Hematopoietic multipotent progenitor cell (in vitro differentiated cells): Measurements from ENCODE around the gene LCE2D. TPM values are rescaled to one million over a fixed set of nuclear protein-coding genes. Genes with fewer than 3 reads are reported as not detected.
A peak's percentile ranks its signal among the peaks of the same experiment; 100 is the strongest.
"Not testable (repeated sequence)": the region's sequence is repeated elsewhere in the genome, so short reads cannot be mapped to it uniquely, and the experiment has no call there.

Source experiments
- DNase-seq, 3 donors: peaks; one replicate each; pipeline ENCODE4 v3.0.0-alpha.2; 2011 to 2015; ENCODE audit warnings: low read depth in 2 of 3, low spot score in 2 of 3
- total RNA-seq: library from RNA; depleted of rRNA; stranded (reverse); fragments of >200 nt; gene quantifications from one replicate; pipeline ENCODE4 v1.2.3, GENCODE V29; 2012

LCE2D gene, protein sequence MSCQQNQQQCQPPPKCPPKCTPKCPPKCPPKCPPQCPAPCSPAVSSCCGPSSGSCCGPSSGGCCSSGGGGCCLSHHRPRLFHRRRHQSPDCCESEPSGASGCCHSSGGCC
- not detected for total RNA-seq

DNA sequence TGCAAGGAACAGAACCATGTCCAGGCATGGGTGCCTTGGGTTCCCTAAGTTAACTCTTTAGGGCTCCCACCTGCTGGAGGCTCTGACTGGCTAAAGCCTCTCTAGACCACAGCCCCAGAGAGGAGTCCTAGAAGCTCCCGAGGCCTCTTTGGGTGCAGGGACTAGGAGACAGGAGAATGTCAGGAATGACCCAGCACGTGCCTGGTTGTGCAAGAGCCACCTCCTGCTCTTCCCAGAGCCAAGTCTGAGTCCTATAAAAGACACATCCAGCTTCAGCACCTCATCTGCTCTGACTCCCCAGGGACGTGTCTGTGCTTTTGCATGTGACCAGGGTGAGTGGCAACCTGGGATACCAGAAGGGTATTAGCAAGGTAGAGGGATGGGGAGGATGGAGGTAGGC, at the start of gene LCE2D:
TSS of gene LCE2D (plus strand) at position 283 of the 400 bp plus-strand sequence. CDS start 726 bp downstream, outside the sequence.
- DNase-seq = no peak

DNA sequence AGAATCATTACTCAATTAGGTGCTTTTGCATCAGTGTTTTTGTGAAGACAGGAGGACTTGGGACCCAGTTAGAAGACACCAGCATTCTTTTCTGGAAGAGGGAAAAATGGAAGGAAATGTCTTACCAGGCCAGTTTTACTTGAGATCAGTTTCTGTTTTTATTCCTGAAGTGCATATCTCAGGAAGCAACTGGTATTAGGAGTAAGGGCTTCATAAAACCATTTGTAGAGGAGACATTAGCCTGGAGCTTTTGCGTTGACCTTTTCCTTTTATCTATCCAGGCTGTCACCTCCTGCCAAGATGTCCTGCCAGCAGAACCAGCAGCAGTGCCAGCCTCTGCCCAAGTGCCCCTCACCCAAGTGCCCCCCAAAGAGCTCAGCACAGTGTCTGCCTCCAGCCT, 49.7 kb upstream of the LCE2D start, which contains the start of gene LCE3B:
TSS of gene LCE3B (plus strand) at position 301 of the 400 bp plus-strand sequence. CDS start at position 301, 0 bp downstream.
- no peak for DNase-seq

DNA sequence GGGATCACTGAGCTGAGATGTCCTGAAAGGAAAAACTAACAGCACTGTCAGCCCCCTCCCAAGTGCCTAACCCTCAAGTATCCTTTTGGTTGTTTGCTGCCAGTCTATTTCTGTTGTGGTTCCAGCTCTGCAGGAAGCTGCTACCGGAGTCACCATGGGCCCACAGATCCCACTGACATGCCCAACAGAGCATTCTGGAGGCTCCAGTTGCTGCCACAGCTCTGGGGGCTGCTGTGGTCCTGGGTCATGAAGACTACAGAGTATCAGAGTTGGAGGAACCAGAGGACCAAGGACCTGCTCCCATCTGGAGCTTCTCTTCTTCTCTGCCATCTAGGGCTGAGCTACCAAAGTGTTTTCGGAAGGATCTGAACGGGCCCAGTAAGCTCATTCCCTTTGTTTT, 41.2 kb upstream of the LCE2D start:
- no peak for DNase-seq

DNA sequence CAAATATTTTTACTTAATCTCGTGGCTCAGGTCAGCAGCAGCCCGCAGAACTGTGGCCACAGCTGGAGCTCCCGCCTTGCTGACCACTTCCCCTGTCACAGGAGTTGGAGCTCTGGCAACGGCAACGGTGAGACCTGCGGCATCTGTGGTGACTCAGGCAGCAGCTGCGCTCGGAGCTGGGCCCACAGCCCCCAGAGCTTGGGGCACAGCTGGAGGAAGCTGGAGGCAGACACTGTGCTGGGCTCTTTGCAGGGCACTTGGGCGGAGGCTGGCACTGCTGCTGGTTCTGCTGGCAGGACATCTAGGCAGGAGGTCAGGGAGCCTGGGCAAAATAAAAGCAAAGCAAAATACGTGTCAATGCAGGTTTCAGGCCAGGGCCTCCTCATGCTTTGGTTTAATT, 40.4 kb upstream of the LCE2D start, which contains the start of gene LCE3A:
TSS of gene LCE3A (minus strand) at position 301 of the 400 bp plus-strand sequence. CDS start at position 301, 0 bp downstream.
- DNase-seq = peak in 2 of 3 donors; percentile 33 to 56

DNA sequence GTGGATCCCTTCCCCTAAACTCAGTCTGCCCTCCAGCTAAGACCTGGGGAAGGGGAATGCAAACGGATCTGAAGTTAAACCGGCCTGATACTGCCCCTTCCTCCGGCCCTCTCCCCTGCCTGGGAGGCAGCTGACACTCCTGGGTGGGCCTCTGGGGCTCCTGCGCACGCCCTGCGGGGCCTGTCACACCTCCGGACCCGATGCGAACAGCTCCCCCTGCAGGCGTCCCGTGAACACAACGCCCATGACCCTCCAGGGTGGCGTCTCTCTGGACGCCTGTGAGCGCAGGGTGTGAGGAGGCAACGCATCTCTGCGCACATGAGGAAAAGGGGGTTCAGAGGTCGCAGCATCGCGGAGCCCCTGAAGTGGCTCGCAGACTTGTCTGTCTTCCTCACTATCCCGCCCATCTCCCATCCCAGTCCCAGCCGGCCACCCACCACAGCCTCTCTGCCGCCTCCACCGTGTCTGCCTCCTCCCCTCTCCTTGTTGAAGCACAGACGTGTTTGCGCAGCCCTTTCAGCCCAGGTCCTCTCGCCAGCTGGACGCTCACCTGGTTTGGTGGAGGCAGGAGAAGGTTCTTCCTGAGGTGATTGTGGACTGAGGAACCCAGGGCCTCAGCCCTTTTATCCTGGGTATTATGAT, 39.9 kb upstream of the LCE2D start:
- peak in 2 of 3 donors; percentile 11 to 27 for DNase-seq

DNA sequence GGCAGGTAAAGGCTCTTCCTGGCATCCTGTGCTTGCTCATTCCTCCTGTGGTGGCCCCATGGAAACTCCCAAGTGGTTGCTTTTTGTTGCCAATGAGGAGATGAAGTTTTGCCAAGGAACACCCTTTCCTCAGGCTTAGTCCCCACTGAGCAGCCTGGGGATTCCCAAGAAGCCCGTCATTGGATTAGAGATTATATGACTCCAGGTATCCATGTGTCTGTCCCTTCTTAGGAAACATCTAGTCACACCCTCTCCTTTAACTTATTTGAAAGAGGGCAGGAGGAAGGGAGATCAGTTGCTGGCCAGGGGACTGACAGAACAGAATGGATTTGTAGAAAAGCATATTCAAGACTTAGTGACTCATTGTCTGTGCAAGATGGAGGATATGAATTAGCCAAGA, 36.4 kb upstream of the LCE2D start:
- DNase-seq = no peak

DNA sequence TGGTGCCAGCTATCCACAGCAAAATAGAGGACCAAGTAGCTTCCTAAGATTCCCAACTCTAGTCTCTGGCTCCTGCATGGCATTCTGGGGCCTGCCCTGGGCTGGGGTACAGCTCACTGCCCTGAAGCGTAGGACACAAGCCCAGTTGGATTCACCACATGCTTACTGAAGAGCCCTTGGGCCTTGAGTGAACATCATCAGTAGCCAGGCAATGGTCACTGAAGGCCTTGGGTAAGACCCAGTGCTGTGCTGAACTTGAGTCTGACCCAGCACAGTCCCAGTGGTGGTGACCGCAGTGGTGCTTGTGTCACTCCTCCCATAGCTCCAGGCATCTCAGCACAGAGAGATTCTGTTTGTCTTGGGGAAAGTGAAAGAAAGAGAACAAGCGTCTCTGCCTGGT, 32.6 kb upstream of the LCE2D start:
- no peak for DNase-seq

DNA sequence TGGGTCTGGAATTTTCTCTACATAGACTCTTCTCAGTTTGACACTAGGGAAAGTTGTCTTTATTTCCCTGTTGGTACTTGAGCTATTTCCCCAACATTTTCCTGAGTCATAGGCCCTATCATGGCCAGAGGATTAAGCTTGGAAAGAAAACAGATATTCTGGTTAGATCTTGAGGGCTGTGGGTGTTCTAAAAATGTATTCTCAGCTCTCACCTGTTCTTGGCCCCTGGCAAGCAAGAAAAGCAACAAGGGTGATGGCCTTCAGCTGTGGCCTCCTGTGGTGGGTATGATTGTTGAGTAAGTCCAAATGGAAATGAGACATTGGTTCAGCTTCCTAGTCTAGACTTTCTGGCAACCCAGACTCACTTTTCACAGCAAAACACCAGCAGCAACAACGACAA, 22.8 kb upstream of the LCE2D start:
- DNase-seq = no peak

DNA sequence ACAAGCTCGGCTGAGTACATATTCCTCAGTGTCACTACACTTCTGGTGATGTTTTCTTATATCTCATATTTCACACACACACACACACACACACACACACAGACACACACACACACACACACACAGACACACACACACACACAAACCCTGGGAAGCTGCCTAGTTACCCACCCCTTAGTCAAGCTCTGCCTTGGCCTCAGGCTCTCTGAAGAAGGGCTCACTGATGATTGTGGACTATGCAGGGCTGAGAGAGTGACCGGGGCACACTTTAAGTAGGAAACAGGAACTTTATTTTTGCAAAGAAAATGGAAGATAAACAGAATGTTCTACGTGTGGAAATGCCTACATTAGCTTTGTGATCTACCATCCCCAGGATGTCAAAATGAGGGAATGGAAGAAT, 19.2 kb upstream of the LCE2D start:
- DNase-seq = no peak

DNA sequence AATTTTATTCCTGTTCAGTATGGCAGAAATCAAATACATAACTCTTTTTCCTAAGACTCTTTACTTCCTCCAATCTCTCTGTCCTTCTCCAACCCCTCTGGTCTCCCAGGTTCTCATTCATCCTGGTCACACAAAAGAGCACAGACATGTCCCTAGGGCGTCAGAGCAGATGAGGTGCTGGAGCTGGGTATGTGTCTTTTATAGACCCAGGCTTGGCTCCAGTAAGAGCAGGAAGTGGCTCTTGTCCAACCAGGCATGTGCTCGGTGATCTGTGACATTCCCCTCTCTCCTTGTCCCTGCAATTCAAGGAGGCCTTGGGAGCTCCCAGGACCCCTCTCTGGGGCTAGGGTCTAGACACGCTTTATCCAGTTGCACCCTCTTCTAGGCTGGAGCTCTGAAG, 18.0 kb upstream of the LCE2D start:
- DNase-seq = no peak

DNA sequence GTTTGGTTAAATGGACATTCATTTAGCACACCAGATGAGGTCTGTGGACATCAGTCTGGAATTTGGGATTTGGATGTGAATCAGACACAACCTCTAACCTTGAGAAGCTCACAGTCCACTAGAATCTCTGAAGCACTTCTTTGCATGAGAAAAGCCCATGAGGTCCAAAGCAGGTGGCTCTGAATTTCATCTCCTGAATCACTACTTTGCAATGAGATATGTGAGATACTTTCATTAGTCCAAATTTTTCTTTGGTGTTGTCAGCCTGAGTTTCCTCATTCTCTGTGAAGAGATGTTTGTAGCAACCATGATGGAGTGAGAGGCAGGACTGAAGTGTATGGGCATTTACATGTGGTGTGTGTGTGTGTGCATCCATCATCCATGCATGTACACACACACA, 16.5 kb upstream of the LCE2D start:
- no peak for DNase-seq

DNA sequence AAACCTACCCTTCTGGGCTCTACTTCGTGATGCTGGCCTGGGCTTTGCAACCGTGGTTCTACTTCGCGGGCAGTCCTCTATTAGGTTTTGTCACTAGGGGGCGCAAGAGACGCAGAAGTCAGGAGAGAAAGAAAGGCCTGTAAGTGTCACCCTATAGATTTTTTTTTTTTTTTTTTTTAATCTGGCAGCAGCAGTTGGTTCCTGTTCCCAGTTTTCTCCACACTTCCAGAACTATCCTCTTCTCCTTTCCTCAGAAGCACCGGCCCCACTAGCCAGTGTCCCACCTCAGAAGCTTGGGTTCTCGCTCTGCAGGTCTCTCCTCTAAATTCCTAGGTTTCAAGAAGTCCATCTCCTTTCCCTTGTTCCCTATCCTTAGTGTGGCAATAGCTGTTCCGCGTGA, 9.1 kb upstream of the LCE2D start:
- DNase-seq = peak; percentile 4 to 71 (median 46)

DNA sequence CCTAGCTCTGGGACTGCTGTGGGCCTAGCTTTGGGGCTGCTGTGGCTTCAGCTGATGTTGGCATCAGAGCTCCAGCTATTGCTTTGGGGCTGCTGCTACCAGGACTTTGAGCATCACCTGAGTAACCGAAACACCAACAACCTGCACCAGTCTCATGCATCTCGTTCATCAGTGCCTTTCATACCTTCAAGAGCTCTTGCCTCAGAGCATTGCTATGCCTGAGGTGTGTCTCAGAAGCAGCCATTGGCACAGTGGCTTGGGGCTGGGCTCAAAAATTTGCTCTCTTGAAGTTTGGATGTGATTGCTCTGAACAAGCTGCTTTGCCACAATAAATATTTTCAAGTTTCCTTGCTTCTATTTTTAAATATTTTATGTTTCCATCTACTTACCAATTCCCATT, 6.7 kb upstream of the LCE2D start:
- DNase-seq = no peak

DNA sequence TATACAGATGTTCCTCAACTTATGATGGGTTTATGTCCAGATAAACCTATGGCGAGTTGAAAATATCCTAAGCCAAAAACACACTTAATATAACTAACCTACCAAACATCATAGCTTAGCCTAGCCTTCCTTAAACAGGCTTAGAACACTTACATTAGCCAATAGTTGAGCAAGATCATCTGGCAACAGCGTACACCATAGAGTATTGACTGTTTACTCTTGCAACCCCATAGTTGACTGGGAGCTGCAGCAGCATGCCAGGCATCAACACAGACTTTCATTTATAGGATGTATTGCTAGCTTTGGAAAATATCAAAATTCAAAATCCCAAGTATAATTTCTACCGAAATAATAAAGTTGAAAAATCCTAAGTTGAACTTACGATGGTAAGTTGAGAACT, 5.5 kb upstream of the LCE2D start:
- no peak for DNase-seq

DNA sequence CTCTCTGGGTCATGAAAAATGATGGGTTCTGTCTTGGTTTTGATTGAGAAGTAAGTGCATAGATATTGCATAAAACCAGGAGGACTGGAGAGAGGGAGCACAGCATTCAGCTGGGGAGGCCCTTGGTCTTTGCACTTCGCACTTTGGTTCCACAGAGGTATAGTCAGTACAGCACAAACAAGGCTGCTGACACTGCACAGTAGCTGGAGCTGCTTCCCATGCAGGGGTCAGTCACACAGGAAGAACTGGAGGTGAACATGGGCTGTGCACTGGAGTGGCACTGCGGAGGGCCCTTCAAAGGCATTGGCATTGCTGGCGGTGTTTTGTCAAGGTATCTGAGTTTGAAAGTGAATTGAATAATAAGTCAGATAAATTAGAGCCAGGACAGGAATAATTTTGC, 4.5 kb upstream of the LCE2D start:
- no peak for DNase-seq

DNA sequence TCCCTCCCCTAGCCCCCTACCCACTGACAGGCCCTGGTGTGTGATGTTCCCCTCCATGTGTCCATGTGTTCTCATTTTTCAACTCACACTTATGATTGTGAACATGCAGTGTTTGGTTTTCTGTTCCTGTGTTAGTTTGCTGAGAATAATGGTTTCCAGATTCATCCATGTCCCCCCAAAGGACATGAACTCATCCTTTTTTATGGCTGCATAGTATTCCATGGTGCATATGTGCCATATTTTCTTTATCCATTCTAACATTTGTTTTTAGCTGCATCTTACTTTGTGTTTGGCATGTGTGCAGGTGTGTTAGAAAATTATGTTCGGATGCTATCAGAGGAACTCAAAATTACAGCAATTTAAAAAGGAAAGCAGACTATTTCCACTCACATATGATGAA, 3.0 kb downstream of the LCE2D start:
- not testable (repeated sequence) for DNase-seq

DNA sequence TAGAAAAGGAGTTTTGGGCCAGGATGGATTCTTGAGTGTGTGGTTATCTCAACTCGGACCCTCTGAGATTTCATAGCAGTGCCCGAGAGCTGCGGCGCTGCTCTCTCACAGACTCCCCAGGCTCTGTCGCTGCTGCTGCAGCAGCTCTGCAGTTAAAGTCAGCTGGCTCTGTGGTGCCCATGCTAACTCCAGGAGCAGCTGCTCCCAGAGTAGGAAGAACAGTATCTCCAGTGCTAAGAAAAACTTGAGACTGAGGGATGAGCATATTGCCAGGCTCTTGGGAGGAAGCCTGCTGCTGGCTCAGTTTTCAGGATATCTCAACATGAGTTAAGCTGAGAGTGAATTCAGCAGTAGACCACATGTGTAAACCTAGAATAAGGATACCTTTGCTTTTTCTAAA, 4.5 kb downstream of the LCE2D start:
- DNase-seq = no peak

DNA sequence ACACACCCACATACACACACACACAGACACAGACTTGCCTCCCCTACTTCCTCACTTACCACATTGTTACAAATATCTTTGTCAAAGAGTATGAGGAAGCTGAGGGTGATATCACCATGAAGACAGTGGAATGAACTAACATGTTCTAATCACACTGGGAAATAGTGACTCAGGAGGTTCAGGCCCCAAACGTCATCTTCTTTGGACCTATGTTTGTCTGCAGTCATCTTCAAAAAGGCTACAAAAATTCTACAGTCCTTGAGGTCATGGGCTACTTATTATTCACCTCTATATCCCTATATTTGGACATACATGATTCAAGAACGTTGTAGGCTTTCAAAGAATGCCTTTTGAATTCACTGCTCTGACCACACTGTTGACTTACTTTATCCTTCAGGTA, 9.8 kb downstream of the LCE2D start:
- DNase-seq = no peak

DNA sequence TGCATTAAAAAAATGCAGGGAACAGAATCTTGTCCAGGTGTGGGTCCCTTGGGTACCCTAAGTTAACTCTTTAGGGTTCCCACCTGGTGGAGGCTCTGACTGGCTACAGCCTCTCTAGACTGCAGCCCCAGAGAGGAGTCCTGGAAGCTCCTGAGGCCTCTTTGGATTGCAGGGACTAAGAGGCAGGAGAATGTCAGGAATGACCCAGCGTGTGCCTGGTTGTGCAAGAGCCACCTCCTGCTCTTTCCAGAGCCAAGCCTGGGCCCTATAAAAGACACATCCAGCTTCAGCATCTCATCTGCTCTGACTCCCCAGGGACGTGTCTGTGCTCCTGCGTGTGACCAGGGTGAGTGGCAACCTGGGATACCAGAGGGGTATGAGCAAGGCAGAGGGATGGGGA, 11.8 kb downstream of the LCE2D start, which contains the start of gene LCE2C:
TSS of gene LCE2C (plus strand) at position 297 of the 400 bp plus-strand sequence. CDS start 737 bp downstream, outside the sequence.
- DNase-seq = not testable (repeated sequence)

DNA sequence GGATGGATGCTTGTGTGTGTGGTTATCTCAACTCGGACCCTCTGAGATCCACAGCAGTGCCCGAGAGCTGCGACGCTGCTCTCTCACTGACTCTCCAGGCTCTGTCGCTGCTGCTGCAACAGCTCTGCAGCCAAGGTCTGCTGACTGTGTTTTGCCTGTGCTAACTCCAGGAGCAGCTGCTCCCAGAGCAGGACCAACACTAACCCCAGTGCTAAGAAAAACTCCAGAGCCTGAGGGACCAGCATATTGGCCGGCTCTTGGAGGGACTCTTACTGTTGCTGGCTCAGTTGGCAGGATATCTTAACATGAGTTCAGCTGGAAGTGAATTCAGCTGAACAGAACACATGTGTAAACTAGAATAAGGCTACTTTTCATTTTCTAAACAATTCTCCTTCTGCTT, 16.3 kb downstream of the LCE2D start:
- no peak for DNase-seq

DNA sequence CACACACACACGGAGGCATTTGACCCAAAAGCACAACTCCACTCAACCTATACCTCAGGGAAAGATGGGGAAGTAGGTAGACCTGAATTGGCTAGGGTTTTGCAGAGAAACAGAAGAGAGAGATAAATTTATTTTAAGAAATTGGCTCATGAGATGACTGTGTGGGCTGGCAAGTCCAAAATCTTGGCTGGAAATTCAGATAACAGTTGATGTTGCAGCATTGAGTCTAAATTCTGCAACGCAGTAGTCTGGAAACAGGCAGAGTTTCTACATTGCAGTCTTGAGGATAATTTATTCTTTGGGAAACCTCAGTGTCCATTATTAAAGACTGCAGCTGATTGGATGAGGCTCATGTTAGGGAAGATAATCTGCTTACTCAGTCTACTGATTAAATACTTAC, 18.4 kb downstream of the LCE2D start:
- no peak for DNase-seq

DNA sequence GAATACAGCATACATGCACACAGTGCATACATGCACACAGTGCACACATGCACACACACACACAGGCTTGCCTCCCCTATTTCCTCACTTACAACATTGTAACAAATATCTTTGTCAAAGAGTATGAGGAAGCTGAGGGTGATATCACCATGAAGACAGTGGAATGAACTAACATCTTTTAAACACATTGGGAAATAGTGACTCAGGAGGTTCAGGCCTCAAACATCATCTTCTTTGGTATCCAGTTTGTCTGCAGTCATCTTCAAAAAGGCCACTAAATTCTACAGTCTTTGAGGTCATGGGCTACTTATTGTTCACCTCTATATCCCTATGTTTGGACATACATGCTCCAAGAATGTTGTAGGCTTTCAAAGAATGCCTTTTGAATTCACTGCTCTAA, 20.7 kb downstream of the LCE2D start:
- no peak for DNase-seq
